GM18498 (cell line): ENCODE results near the gene AKT1.
A peak's percentile ranks its signal among the peaks of the same experiment; 100 is the strongest.

Experiments
- ATAC-seq: cut with Tn5 transposase; IDR thresholded peaks from one replicate; pipeline ENCODE4 v1.9.1; 2021; ENCODE audit warnings: mild to moderate bottlenecking, moderate library complexity; ENCODE audit not compliant: unreplicated experiment

The AKT1 gene

DNA sequence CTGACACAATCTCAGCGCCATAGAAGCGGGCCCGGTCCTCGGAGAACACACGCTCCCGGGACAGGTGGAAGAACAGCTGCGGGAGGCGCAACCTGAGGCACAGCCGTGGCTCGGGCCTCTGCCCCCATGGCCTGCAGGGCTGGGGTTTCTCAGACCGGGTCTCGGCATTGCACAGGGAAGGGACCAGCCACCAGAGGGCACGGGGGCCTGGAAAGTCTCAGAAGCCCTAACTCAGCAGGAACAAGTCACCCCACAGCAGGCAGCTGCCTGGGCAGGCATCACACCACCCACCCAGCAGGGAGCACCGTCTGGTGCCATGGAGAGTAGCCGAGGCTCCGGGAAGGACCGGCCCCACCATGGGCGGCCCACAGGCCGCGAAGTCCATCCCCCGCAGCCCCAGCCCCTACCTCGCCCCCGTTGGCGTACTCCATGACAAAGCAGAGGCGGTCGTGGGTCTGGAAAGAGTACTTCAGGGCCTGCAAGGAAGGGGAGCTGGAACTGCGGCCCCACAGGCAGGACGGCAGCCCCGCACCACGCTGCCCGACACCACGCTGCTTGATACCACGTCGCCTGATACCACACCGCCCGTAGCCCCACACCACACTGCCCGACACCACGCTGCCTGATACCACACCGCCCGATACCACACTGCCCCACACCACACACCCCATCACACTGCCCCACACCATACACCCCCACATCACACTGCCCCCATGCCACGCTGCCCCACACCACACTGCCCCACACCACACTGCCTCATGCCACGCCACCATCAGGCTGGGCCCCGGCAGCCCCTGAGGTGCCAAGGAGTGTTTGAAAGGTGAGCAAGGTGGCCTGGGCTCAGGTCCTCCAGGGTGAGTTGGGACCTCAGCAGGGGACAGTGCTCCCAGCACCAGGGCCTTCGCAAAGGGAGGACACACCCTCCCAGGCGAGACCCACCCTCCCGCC lies 21.8 kb downstream of the AKT1 start:
- ATAC-seq, result no peak

DNA sequence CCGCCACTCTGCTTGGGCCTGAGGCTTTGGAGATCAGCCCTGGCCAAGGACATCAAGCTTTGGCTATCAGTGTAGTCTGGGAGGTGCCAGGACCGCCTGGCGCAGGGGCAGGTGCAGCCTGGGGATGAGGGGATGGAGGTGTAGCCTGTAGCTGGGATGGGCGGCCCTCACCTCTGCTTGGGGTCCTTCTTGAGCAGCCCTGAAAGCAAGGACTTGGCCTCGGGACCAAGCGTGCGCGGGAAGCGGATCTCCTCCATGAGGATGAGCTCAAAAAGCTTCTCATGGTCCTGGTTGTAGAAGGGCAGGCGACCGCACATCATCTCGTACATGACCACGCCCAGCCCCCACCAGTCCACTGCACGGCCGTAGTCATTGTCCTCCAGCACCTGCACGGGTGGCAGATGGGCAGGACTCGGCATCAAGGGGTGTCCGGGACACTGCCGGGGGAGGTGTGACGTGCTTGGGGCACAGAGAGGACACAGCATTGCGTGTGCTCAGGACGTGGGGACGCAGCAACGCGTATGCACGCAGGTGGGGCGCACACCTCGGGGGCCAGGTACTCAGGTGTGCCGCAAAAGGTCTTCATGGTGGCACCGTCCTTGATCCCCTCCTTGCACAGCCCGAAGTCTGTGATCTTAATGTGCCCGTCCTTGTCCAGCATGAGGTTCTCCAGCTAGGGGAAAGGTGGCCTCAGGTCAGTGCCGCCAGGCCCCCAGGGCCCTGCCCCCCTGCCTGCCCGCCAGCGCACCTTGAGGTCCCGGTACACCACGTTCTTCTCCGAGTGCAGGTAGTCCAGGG lies 22.6 kb downstream of the AKT1 start:
- no peak for ATAC-seq

DNA sequence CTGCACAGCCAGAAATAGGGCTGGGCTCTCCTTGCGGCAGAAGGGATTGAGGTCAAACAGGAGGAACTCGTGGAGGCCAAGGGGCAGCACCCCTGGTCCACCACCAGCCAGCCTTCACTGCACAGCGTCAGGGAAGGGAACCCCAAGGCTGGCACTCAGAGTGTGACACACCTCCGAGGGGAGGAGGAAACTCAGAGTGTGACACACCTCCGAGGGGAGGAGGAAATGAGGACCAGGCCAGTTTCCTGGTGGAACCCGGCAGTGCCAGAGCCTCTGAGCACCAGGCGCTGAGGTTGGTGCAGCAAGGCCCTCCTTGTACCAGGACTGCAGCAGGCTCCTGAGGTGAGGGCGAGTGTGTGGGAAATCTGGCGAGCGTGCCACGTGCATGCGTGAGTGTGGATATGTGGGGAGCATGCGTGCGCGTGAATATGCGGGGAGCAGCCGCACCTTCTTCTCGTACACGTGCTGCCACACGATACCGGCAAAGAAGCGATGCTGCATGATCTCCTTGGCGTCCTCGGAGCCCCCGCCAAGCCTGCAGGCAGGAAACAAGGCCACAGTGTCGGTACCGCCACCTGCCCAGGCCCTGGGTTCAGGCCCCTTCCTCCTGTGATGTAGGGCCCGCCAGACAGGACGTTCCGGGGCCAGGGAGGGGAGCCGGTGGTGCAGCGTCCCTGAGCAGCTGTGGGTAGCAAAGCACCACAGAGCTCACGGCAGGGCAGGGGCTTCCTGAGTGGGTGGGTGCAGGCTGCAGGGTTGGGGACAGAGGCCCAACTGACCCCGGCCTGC lies 23.4 kb downstream of the AKT1 start:
- no peak for ATAC-seq

GRCh38 chr14:104771374-104771773 lies 24.2 kb downstream of the AKT1 start:
- ATAC-seq, result no peak

DNA sequence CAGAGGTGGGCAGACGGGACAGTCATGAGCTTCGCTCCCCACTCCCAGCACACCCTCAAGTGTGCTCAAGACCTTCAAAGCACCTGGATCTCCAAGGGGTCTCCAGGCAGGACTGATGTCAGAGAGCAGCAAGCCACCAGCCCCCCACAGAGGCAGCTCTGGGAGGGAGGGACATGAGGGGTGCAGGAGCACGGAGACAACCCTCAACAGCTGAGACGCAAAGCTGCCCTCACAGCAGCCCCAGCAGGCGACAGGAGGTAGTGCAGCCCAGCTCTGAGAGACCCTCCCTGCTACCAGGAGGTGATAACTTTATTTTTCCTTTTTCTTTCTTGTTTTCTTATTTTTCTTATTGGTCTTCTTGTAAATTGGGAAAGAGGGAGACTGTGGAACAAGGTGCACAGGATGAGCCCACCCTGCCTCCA lies 24.7 kb downstream of the AKT1 start:
- no peak for ATAC-seq

GRCh38 chr14:104770072-104770579 lies 25.4 kb downstream of the AKT1 start:
- no peak for ATAC-seq

- no peak for ATAC-seq
Observed at GRCh38 chr14:104769324-104770071, 26.1 kb downstream of the AKT1 start.

DNA sequence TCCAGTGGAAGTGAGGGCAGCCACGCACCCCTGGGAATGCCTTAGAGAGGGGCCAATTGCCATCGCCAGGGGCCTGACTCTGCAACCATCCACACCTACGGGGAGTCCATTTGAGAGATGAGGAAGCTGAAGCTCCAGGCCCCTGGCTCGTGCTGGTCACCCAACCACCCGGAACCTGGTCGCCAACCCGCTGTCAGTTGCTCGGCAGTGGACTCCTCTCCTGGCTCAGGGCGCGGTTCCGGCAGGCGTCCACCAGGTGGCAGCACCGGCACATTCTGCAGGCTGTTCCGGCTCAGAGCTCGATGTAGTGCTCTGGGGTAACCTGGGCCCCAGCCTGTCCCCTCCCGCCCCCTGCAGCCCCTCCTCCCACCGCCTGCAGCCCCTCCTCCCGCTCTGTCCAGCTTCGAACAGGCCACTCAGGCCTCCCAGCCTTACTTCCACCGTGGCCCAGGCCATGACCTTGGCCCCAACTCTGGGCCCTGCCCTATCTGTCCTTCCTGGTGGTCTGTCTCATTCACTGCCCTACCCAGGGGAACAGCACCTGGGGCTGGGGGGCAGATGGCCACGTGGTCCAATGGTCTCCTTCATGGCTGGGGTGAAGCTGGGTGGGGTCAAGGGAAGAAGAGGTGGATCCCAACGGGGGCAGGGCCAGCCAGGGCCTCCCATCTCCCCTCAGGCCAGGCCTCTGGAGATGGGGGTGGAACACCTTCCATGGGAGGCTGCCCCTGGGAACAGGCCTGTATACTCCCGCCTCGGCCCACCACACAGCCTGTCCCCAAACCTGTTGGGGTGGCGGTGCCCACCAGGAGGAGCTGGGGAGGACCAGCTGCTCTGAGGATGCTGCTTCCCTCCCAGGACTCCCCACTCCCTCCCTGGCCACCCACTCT lies 26.9 kb downstream of the AKT1 start:
- ATAC-seq, result peak; percentile 69

GRCh38 chr14:104767634-104767918 lies 28.0 kb downstream of the AKT1 start:
- ATAC-seq, result no peak

DNA sequence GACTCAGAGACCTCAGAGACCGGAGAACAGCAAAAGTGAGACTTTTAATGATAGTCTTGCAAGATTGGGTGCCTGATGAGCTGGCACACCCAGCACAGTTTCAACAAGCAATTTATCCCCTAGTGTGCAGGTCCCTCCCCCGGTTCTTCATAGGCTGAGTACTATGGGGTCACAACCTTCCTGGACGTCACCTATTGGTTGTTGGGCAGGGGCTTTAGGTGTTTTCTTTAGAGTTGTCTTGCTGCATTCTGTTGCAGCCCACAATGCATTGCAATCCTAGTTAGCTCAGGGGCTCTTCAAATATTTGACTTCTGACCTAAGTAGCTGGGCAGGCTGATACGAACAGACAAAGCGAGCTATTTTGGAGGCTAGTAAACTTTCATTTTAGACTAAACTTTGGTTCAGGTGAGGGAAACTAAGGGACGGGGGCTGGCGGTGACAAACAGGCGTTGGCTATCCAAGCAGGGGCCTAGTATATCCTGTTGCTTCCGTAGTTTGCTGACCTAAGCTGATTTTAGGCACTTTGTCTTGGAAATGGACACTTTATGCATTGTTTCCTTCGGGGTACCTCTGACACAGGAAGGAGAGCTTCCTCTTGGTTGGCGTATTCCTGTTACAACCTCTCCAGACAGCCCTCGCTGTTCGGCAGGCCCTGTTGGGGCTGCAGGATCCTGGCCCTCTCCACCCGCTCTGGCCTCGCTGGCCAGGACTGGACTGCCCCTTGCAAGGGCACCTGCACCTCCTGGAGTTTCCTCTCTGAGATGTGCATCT lies 28.5 kb downstream of the AKT1 start:
- no peak for ATAC-seq

DNA sequence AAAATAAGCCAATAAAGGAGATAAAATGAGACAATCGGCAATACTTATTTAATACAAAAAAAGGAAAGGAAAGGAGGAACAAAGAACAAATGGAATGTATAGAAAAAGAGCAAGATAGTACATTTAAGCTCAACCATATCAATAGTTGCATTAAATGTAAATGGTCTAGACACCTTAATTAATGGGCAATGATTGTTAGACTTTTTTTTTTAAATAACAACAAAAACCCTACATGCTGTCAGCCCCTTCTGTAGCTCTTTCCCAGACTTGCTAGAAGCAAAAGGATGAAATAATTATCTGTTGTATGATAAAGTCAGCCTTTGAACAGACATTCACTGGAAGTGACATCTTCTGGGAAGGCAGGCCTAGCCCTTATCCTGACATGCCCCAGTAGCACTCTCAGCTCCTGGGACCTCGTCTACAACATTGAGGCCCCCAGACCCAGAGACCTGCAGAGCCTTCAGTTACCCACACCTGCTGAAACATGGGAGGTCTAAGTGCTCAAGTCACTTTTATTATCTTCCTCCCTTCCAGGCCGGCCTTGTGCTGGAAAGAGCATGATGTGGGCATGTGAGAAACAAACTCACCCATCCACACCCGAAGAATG lies 29.2 kb downstream of the AKT1 start:
- ATAC-seq, result no peak

DNA sequence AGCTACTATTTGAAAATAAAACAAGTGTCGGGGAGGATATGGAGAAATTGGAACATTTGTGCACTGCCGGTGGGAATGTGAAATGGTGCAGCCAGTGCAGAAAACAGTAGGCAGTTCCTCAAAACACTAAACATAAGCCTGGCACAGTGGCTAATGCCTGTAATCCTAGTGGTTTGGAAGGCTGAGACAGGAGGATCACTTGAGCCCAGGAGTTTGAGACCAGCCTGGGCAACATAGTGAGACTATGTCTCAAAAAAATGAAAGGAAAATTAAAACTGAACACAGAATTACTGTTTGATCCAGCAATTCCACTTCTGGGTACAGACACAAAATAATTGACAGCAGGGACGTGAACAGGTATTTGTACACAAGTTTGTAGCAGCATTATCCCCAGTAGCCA lies 30.0 kb downstream of the AKT1 start:
- no peak for ATAC-seq

- no peak for ATAC-seq
Observed at GRCh38 chr14:104758981-104759969, 36.3 kb downstream of the AKT1 start.

GRCh38 chr14:104757681-104758392 lies 37.7 kb downstream of the AKT1 start:
- no peak for ATAC-seq

GRCh38 chr14:104757238-104757585 lies 38.3 kb downstream of the AKT1 start:
- no peak for ATAC-seq

DNA sequence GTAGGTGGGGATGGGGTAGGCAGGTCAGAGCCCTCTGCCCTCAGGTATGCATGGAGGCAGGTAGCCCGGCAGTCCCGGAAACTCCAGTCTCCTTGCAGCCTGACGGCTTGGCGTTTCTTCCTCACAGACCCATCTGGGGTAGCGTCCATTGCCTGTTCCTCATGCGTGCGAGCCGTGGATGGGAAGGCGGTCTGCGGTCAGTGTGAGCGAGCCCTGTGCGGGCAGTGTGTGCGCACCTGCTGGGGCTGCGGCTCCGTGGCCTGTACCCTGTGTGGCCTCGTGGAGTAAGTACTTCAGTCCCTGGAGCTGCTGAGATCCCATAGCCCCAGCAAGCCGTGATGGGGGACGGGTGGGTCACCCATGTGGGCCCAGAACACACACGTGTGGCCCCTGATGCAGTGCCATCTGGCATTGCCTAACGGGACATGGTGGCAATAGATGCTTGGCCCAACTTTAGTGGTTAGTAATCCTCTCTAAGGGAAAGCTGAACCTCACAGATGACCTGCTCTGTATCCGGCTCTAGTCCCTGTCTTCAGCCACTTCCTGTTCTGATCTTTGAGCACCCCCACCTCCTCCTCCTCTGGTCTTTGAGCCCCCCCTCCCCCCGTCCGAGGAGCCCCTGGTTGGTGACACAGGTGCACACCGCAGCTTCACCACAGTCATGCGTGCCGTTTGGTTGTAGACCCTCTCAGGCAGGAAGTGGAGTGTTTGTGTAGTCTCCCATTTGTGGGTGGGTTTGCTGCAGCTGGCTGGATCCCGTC lies 38.9 kb downstream of the AKT1 start:
- no peak for ATAC-seq
